Bone marrow (tissue), 2 donors: ENCODE results near the gene INO80.

Experiments
- DNase-seq, 2 donors: peaks; one replicate each; lab custom pipeline; 2025; lab: John Stamatoyannopoulos, UW

The INO80 gene

GRCh38 chr15:40930430-40931299, 185.4 kb downstream of the INO80 start:
- no peak for DNase-seq

DNA sequence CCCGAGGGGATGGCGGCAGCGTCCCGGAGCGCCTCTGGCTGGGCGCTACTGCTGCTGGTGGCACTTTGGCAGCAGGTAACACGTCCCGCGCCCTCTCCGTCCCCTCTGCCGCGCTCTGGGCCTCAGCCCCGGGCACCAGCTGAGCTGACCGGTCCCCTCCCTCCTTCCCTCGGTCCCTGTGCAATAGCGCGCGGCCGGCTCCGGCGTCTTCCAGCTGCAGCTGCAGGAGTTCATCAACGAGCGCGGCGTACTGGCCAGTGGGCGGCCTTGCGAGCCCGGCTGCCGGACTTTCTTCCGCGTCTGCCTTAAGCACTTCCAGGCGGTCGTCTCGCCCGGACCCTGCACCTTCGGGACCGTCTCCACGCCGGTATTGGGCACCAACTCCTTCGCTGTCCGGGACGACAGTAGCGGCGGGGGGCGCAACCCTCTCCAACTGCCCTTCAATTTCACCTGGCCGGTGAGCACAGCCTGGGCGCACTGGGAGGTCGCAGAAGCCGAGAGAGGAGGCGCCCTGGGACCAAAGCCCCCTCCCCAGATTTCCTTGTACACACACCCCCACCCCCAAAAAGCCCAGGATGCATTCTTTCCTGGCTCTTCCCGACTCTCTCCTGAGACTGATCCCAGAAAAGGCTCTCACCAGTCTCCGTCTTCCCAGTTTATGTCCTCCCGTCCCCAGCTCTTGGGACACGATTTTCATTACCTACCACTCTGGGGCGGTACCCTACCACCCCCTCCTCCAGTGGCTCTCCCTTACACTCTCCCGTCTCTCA, 186.2 kb downstream of the INO80 start:
- DNase-seq, result peak in 1 of 2 donors; percentile 26
